Keratinocyte (primary cell): ENCODE data around the gene ACSL3.

Experiments used
- CTCF ChIP-seq, 3 experiments: IDR thresholded peaks in 1 of 3; conservative IDR thresholded peaks in 1 of 3; optimal IDR thresholded peaks in 1 of 3; 2 replicates in 2 of 3; 3 replicates in 1 of 3; pipeline versions ENCODE3 to v1.5.1; 2011; ENCODE audit warnings: low read length in 3 of 3, mild to moderate bottlenecking in 3 of 3, moderate library complexity in 2 of 3, control low read depth in 1 of 3, inconsistent platforms in 1 of 3; ENCODE audit not compliant: insufficient read depth in 2 of 3; ENCODE audit errors: extremely low read depth in 1 of 3
- EZH2 ChIP-seq: IDR thresholded peaks from one replicate; pipeline ENCODE4 v1.6.1; 2012; ENCODE audit warnings: inconsistent platforms, mild to moderate bottlenecking, low read length, moderate library complexity

GRCh38 chr2:222982909-222983265 is 122.1 kb downstream of the ACSL3 start:
- TF ChIP-seq CTCF (optimal IDR thresholded peaks at IDR 0.05 in 1 of 3, IDR thresholded peaks at IDR 0.05 in 1 of 3, conservative IDR thresholded peaks at IDR 0.05 in 1 of 3; ENCODE audit: extremely low read depth in 1 of 3, insufficient read depth in 2 of 3, low read length in 3 of 3): no peak
- no peak for TF ChIP-seq EZH2
